Stimulated activated CD8-positive, alpha-beta memory T cell treated with anti-CD3 and anti-CD28 coated beads, Interleukin-4, amount 100 ng/mL, for 1 hour (primary cell): ENCODE data around the gene CTSE.

Experiments
- DNase-seq, 2 donors: peaks; one replicate each; pipeline ENCODE4 v3.0.0-alpha.2; 2020; ENCODE audit warnings: low read depth in 2 of 2, low spot score in 1 of 2

CTSE gene

DNA sequence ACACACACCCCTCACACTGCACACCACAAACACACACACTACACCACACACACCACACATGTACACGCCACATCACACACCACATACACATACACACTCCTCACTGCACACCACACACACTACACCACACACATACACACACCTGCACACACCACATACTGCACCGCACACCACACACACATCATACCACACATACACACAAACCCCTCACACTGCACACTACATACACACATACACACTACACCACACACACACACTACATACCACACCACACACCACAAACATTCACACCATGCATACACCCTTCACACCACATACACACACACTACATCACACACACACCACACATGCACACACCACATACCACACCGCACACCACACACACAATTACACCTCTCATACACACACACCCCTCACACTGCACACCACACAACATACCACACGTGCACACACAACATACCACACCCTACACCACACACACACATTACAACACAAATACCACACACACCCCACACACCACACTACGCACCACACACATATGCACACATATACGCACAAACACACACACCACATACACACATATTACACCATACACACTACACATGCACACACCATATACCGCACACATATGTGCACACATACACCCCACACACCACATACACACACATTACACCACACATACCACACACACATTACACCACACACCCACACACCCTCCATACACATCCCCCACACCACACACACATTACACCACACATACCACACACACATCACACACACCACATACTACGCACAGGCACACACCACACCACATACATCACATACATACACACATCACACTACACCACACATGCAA, 50.1 kb downstream of the CTSE start:
- no peak for DNase-seq

- no peak for DNase-seq
Observed at GRCh38 chr1:205972491-205973168, 51.1 kb downstream of the CTSE start.

- DNase-seq: no peak
Observed at GRCh38 chr1:205972081-205972480, 51.6 kb downstream of the CTSE start.

GRCh38 chr1:205971082-205971481, 52.6 kb downstream of the CTSE start:
- DNase-seq: no peak

GRCh38 chr1:205970486-205970885, 53.2 kb downstream of the CTSE start:
- no peak for DNase-seq

- no peak for DNase-seq
Observed at GRCh38 chr1:205969229-205969628, 54.5 kb downstream of the CTSE start.

- no peak for DNase-seq
Observed at GRCh38 chr1:205967554-205968335, 56.0 kb downstream of the CTSE start.

DNA sequence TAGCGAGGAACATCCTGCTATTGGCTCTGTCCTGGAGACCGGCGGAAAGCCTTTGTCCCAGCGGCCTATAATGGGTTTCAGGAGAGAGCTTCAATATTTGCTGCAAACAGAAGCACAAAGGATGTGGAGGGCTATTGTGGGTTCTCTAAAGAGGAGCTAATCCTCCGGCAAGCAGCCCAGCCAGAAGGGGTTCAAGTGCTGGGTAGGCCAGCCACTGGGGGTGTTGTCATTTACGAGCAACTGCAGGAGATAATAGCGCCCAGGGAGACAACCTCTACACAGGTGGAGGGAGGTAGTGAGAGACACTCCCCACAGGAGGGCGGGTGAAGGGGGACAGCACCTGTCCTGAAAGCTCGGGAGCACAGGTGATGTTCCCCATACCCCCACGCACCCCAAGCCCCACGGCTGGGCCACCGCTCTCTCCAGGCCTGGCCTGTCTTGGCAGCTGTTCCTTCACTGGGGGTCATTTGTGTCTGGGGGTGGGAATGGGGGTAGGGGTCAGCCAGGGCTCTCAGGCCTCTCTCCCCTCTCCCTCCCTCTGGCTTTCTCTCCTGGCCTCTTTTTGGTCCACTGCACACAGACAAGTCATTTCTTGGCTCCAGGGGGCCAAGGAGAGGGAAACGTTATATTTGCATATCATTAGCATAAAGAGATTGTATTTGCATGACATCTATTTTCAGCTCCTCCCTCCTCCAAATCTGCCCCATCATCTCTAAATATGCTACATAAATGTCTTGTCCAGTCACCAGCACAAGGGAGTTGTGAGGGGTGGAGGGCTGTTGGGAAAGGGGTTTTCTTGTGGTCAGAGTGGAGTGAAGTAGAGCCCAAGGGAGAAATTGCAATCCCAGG, 58.4 kb downstream of the CTSE start:
- no peak for DNase-seq

GRCh38 chr1:205963352-205964155, 60.1 kb downstream of the CTSE start:
- DNase-seq: no peak

DNA sequence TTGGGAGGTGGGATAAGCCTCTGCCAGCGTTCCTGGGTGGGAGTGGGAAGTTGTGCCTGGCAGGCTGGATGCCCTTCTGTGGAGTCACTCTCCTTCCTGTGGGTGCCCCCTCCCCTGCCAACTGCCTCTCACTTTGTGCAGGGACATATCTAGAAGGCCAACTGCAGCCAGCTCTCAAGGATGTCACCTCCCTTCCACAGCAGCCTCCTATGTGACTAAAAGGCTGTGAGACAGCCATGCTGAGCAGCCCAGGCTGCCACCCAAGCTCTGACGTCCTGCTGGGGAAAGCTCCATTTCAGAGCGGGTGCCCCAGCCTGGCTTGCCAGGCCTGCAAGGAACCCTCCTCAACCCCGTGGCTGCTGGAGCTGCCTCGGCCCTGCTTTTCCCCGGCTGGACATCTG, 60.9 kb downstream of the CTSE start:
- DNase-seq: no peak

DNA sequence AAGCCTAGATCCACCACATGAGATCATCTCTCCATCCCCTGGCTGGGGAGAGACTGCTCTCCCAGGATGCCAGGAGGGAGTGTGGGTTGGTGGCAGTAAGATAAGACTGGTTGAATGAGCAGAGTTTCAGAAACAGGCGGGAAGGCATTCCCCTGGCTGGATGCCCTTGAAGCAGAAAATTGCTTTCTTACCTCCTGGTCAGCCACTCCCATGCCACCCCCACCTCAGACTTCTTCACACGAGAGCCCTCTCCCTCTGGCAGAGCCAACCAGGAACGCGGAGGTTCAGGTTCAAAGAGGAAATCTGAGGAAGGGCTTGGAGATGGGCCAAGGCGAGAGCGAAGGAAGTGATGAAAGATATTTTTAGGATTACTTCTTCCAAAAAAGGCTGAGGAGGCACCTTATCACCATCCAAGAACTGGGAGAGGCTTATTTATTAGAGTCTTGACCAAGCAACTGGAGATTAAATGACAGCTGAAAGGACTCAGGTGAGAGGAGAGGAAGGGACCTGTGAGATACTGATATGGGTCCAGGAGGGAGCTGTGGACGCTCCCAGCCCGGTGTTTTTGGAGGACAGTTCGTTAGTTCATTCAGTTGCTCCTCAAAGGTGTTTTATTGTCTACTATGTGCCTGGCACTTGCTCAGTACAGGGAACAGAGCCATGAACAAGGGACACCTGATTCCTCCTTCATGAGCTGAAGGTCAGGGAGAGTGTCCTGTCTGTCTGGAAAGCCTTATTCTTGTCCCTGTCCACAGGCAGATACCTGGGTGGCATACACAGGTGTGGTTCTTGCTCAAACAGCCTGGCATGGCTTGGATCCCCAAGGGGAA, 61.5 kb downstream of the CTSE start:
- no peak for DNase-seq

GRCh38 chr1:205961405-205961804, 62.3 kb downstream of the CTSE start:
- no peak for DNase-seq

DNA sequence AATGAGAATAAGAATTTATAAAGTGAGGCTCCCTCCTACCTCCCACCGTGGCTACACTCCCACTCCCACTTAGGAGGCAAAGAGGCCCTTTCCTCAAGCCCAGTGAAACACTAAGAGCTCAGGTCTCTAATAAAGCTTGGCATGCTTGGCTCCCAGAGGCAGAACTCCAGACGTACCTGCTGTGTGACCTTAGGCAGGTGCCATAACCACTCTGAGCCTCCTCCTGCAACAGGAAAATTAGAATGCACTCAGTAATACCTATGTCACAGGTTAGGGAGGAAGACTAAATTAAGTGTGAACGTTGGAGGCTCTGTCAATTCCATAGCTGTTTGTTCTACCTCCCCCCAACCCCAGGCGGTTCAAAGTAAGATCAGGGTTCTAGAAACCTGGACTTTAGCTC, 63.9 kb downstream of the CTSE start:
- DNase-seq: no peak
